OCI-LY3 (cell line): Measurements from ENCODE around the gene ERBB4.
A peak's percentile ranks its signal among the peaks of the same experiment; 100 is the strongest.

Experiments
- H2AFZ ChIP-seq: fragments of 200-600, 300-600 bp; shearing (Covaris generic); 2 replicates; pipeline ENCODE4 v1.6.0; 2014; ENCODE audit warnings: antibody characterized with exemption, low read depth, low read length
- H3K27ac ChIP-seq: fragments of 200-600, 300-600 bp; sonication (generic); 2 replicates; pipeline ENCODE4 v1.5.1; 2014; ENCODE audit warnings: mild to moderate bottlenecking, low read length, moderate library complexity, mixed read lengths
- H3K27me3 ChIP-seq: fragments of 200-600, 300-600 bp; sonication (generic); 2 replicates; pipeline ENCODE4 v1.6.1; 2014; ENCODE audit warnings: low read depth, low read length, mixed read lengths
- H3K36me3 ChIP-seq: fragments of 200-600, 300-600 bp; sonication (generic); replicated peaks from 2 replicates; pipeline ENCODE3; 2014; ENCODE audit warnings: low read depth, low read length, mixed read lengths
- H3K4me1 ChIP-seq: fragments of 300-600, 200-600 bp; sonication (generic); 2 replicates; pipeline ENCODE4 v1.6.1; 2014; ENCODE audit warnings: low read length, mixed read lengths
- H3K4me2 ChIP-seq: fragments of 200-600, 300-600 bp; sonication (generic); 2 replicates; pipeline ENCODE4 v1.6.1; 2014; ENCODE audit warnings: low read length, mixed read lengths
- H3K4me3 ChIP-seq: fragments of 300-600, 200-600 bp; sonication (generic); 2 replicates; pipeline ENCODE4 v1.5.1; 2014; ENCODE audit warnings: antibody characterized with exemption, mild to moderate bottlenecking, low read length, moderate library complexity
- H3K79me2 ChIP-seq: fragments of 300-600, 200-600 bp; shearing (Covaris generic); 2 replicates; pipeline ENCODE4 v1.6.1; 2014; ENCODE audit warnings: mild to moderate bottlenecking, low read length, mixed read lengths
- H3K9ac ChIP-seq: fragments of 300-600, 200-600 bp; shearing (Covaris generic); 2 replicates; pipeline ENCODE4 v1.6.0; 2014; ENCODE audit warnings: mild to moderate bottlenecking, low read length, moderate library complexity
- H3K9me3 ChIP-seq: fragments of 200-600, 300-600 bp; shearing (Covaris generic); 2 replicates; pipeline ENCODE4 v1.6.1; 2014; ENCODE audit warnings: low read length, mixed read lengths; ENCODE audit not compliant: insufficient read depth
- H4K20me1 ChIP-seq: fragments of 200-600, 300-600 bp; sonication (generic); 2 replicates; pipeline ENCODE4 v1.6.1; 2016; ENCODE audit warnings: low read length, mixed read lengths; ENCODE audit not compliant: insufficient read depth
- EZH2phosphoT487 ChIP-seq: fragments of 200-600 bp; shearing (Covaris generic); IDR thresholded peaks from 2 replicates; pipeline ENCODE4 v1.6.1; 2018; ENCODE audit warnings: antibody characterized with exemption, mixed run types, low read depth
- TF ChIP-seq, protein P1 (sequence below): fragments of 200-600, 300-600 bp; sonication (generic); IDR thresholded peaks from 2 replicates; pipeline ENCODE4 v1.5.1; 2014; ENCODE audit warnings: antibody characterized with exemption, low read length, low read depth

The ERBB4 gene

DNA sequence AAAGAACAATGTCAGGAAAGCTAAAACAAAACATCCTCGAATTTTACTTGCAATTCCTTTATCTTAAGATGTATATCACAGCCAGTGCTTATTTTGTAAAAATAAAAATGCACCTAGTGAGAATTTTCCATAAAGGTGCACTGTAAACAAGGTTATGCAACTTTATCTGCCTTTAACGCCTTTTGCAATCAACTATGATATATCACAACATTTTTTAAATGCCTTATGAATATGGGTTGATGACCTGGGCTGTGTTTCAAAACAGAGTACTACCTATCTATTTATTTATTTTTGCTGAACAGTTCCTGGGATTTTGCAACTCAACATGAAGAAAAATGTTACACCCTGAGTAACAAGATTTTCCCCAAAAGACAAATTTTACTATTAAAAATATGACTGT lies 1112.4 kb downstream of the ERBB4 start:
- no peaks in the 10 kb centered on the region for H4K20me1 ChIP-seq
- H3K27me3 ChIP-seq: no peaks in the 10 kb centered on the region
- H2AFZ ChIP-seq: no peak overlapping the region
- no peaks in the 10 kb centered on the region for H3K79me2 ChIP-seq
- H3K9me3 ChIP-seq: no peaks in the 10 kb centered on the region
- H3K4me2 ChIP-seq: no peak overlapping the region
- peaks cover 31% of the 10 kb centered on the region for H3K4me1 ChIP-seq
- H3K36me3 ChIP-seq: no peaks in the 10 kb centered on the region
- no peak overlapping the region for H3K27ac ChIP-seq
- H3K9ac ChIP-seq: no peak overlapping the region
- no peak overlapping the region for H3K4me3 ChIP-seq
- TF ChIP-seq, protein P1, sequence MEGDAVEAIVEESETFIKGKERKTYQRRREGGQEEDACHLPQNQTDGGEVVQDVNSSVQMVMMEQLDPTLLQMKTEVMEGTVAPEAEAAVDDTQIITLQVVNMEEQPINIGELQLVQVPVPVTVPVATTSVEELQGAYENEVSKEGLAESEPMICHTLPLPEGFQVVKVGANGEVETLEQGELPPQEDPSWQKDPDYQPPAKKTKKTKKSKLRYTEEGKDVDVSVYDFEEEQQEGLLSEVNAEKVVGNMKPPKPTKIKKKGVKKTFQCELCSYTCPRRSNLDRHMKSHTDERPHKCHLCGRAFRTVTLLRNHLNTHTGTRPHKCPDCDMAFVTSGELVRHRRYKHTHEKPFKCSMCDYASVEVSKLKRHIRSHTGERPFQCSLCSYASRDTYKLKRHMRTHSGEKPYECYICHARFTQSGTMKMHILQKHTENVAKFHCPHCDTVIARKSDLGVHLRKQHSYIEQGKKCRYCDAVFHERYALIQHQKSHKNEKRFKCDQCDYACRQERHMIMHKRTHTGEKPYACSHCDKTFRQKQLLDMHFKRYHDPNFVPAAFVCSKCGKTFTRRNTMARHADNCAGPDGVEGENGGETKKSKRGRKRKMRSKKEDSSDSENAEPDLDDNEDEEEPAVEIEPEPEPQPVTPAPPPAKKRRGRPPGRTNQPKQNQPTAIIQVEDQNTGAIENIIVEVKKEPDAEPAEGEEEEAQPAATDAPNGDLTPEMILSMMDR: no peak
- no peak for TF ChIP-seq EZH2phosphoT487

GRCh38 chr2:211423018-211423417 lies 1115.6 kb downstream of the ERBB4 start:
- H3K36me3 ChIP-seq: no peaks in the 10 kb centered on the region
- no peak for TF ChIP-seq EZH2phosphoT487
- TF ChIP-seq, protein P1: no peak
- H3K9ac ChIP-seq: 0 out of 2 replicates have a peak overlapping the region, but pooled peaks have one; percentile 6
- H3K4me3 ChIP-seq: peak overlapping the region; percentile 24; the same call in 1 of the 2 replicates
- H2AFZ ChIP-seq: 0 out of 2 replicates have a peak overlapping the region, but pooled peaks have one; percentile 28
- no peaks in the 10 kb centered on the region for H3K9me3 ChIP-seq
- no peaks in the 10 kb centered on the region for H3K27me3 ChIP-seq
- peak overlapping the region; percentile 69 for H3K4me2 ChIP-seq
- no peaks in the 10 kb centered on the region for H4K20me1 ChIP-seq
- H3K27ac ChIP-seq: peak overlapping the region; percentile 17; the same call in 1 of the 2 replicates
- peaks cover 31% of the 10 kb centered on the region for H3K4me1 ChIP-seq
- no peaks in the 10 kb centered on the region for H3K79me2 ChIP-seq

- Histone ChIP-seq H3K27me3 (no peaks in the 10 kb centered on the region), H3K36me3 (no peaks in the 10 kb centered on the region), H3K4me1 (peaks cover 7% of the 10 kb centered on the region), H2AFZ (no peak overlapping the region), H3K27ac (no peak overlapping the region), H3K9ac (no peak overlapping the region), H3K4me2 (no peak overlapping the region), H3K4me3 (no peak overlapping the region), H3K9me3 (no peaks in the 10 kb centered on the region), H4K20me1 (no peaks in the 10 kb centered on the region), H3K79me2 (no peaks in the 10 kb centered on the region)
- TF ChIP-seq, protein P1: no peak
- no peak for TF ChIP-seq EZH2phosphoT487
Measured at GRCh38 chr2:211417544-211417943, 1121.1 kb downstream of the ERBB4 start.

DNA sequence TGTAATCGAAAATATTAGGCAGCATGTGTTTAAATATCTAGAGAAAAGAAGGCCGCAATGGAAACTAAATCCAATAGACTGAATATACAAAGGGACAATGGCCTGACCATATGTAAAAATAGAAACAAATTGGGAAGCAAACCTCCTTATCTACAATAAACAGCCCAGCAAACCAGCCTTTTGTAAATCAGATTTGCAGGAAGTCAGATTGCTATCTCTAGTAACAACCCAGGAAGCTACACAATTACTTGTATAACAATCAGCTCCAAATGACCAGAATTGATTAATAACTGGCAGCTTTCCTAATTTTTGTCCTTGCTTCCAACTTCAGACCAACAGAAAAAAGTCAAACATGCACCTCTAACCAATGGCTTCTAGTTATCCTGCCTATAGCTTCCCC lies 1122.2 kb downstream of the ERBB4 start:
- no peak overlapping the region for H2AFZ ChIP-seq
- H3K9me3 ChIP-seq: no peaks in the 10 kb centered on the region
- no peaks in the 10 kb centered on the region for H3K4me1 ChIP-seq
- no peaks in the 10 kb centered on the region for H3K36me3 ChIP-seq
- H3K4me3 ChIP-seq: no peak overlapping the region
- no peak overlapping the region for H3K9ac ChIP-seq
- no peaks in the 10 kb centered on the region for H4K20me1 ChIP-seq
- H3K27ac ChIP-seq: no peak overlapping the region
- H3K27me3 ChIP-seq: no peaks in the 10 kb centered on the region
- H3K79me2 ChIP-seq: no peaks in the 10 kb centered on the region
- no peak overlapping the region for H3K4me2 ChIP-seq
- no peak for TF ChIP-seq EZH2phosphoT487
- TF ChIP-seq, protein P1: no peak
